ENCODE data around the gene CD36.

DNA sequence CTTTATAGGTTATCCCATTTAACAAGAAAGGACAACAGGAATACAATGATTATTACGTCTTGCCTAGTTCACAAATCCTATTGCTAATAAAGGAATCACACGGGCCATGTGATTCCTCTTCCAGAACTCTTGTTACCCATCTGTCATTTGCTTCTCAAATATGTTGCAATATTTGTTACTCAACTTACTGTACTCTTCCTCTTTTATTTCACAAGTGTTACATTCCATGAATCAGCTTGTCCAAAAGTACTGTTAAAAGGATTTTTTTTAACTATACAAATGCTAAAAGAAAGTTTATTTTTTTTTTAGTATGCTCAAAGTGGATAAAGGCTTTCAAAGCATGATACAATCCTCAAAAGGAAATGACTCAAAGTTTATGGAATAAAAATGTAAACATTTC is 3.9 kb upstream of the CD36 start:
- TF ChIP-seq POLR2AphosphoS5 (IDR thresholded peaks at IDR 0.05; ENCODE audit: low read depth) (no peak), EZH2 (IDR thresholded peaks at IDR 0.05; ENCODE audit: low read depth, unreplicated experiment) (no peak), JUNB (IDR thresholded peaks at IDR 0.05; ENCODE audit: unreplicated experiment) (no peak), NANOG (IDR thresholded peaks at IDR 0.05; ENCODE audit: borderline replicate concordance) (no peak), EZH2phosphoT487 (IDR thresholded peaks at IDR 0.05; ENCODE audit: unreplicated experiment) (no peak), CREB1 (CRISPR knock-in tag; IDR thresholded peaks at IDR 0.05; ENCODE audit: low read depth) (no peak)
- TF ChIP-seq, protein P1, sequence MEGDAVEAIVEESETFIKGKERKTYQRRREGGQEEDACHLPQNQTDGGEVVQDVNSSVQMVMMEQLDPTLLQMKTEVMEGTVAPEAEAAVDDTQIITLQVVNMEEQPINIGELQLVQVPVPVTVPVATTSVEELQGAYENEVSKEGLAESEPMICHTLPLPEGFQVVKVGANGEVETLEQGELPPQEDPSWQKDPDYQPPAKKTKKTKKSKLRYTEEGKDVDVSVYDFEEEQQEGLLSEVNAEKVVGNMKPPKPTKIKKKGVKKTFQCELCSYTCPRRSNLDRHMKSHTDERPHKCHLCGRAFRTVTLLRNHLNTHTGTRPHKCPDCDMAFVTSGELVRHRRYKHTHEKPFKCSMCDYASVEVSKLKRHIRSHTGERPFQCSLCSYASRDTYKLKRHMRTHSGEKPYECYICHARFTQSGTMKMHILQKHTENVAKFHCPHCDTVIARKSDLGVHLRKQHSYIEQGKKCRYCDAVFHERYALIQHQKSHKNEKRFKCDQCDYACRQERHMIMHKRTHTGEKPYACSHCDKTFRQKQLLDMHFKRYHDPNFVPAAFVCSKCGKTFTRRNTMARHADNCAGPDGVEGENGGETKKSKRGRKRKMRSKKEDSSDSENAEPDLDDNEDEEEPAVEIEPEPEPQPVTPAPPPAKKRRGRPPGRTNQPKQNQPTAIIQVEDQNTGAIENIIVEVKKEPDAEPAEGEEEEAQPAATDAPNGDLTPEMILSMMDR (conservative IDR thresholded peaks at IDR 0.05; ENCODE audit: low read depth in 2 of 2) = no peak
- TF ChIP-seq, protein P2, sequence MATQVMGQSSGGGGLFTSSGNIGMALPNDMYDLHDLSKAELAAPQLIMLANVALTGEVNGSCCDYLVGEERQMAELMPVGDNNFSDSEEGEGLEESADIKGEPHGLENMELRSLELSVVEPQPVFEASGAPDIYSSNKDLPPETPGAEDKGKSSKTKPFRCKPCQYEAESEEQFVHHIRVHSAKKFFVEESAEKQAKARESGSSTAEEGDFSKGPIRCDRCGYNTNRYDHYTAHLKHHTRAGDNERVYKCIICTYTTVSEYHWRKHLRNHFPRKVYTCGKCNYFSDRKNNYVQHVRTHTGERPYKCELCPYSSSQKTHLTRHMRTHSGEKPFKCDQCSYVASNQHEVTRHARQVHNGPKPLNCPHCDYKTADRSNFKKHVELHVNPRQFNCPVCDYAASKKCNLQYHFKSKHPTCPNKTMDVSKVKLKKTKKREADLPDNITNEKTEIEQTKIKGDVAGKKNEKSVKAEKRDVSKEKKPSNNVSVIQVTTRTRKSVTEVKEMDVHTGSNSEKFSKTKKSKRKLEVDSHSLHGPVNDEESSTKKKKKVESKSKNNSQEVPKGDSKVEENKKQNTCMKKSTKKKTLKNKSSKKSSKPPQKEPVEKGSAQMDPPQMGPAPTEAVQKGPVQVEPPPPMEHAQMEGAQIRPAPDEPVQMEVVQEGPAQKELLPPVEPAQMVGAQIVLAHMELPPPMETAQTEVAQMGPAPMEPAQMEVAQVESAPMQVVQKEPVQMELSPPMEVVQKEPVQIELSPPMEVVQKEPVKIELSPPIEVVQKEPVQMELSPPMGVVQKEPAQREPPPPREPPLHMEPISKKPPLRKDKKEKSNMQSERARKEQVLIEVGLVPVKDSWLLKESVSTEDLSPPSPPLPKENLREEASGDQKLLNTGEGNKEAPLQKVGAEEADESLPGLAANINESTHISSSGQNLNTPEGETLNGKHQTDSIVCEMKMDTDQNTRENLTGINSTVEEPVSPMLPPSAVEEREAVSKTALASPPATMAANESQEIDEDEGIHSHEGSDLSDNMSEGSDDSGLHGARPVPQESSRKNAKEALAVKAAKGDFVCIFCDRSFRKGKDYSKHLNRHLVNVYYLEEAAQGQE (IDR thresholded peaks at IDR 0.05; ENCODE audit: unreplicated experiment) = no peak
- TF ChIP-seq, protein P3, sequence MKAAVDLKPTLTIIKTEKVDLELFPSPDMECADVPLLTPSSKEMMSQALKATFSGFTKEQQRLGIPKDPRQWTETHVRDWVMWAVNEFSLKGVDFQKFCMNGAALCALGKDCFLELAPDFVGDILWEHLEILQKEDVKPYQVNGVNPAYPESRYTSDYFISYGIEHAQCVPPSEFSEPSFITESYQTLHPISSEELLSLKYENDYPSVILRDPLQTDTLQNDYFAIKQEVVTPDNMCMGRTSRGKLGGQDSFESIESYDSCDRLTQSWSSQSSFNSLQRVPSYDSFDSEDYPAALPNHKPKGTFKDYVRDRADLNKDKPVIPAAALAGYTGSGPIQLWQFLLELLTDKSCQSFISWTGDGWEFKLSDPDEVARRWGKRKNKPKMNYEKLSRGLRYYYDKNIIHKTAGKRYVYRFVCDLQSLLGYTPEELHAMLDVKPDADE (IDR thresholded peaks at IDR 0.05) = no peak
